ENCODE measurements around the gene SLC25A1.
A peak's percentile ranks its signal among the peaks of the same experiment; 100 is the strongest.

SLC25A1 gene

GRCh38 chr22:19220867-19221266 is 42.3 kb upstream of the SLC25A1 start:
- DNase-seq (ENCODE audit: insufficient read length, low spot score) (no peak), FAIRE-seq (no peak)
- TF ChIP-seq POLR2A (IDR thresholded peaks at IDR 0.05; ENCODE audit: low read depth, low read length) (no peak), POU2F2 (IDR thresholded peaks at IDR 0.05; ENCODE audit: low read depth, low read length) (no peak), TAF1 (IDR thresholded peaks at IDR 0.05; ENCODE audit: low read depth, low read length) (no peak), POLR2AphosphoS5 (IDR thresholded peaks at IDR 0.05; ENCODE audit: low read depth, low read length) (no peak), SPI1 (IDR thresholded peaks at IDR 0.05; ENCODE audit: low read depth, low read length) (no peak), PAX5 (IDR thresholded peaks at IDR 0.05; ENCODE audit: insufficient read depth, low read length, severe bottlenecking) (no peak)

GRCh38 chr22:19218541-19219233 is 40.2 kb upstream of the SLC25A1 start:
- no peak for DNase-seq (ENCODE audit: insufficient read length, low spot score)
- TF ChIP-seq SPI1 (IDR thresholded peaks at IDR 0.05; ENCODE audit: low read depth, low read length) = no peak
- TF ChIP-seq TAF1 (IDR thresholded peaks at IDR 0.05; ENCODE audit: low read depth, low read length) = no peak
- no peak for TF ChIP-seq PAX5 (IDR thresholded peaks at IDR 0.05; ENCODE audit: insufficient read depth, low read length, severe bottlenecking)
- no peak for TF ChIP-seq POLR2A (IDR thresholded peaks at IDR 0.05; ENCODE audit: low read depth, low read length)
- no peak for FAIRE-seq

- DNase-seq (ENCODE audit: insufficient read length, low spot score) (no peak), FAIRE-seq (no peak)
- TF ChIP-seq PAX5 (IDR thresholded peaks at IDR 0.05; ENCODE audit: insufficient read depth, low read length, severe bottlenecking) (no peak), POLR2A (IDR thresholded peaks at IDR 0.05; ENCODE audit: low read depth, low read length) (no peak), POLR2AphosphoS5 (IDR thresholded peaks at IDR 0.05; ENCODE audit: low read depth, low read length) (no peak), POU2F2 (IDR thresholded peaks at IDR 0.05; ENCODE audit: low read depth, low read length) (no peak), TAF1 (IDR thresholded peaks at IDR 0.05; ENCODE audit: low read depth, low read length) (no peak), SPI1 (IDR thresholded peaks at IDR 0.05; ENCODE audit: low read depth, low read length) (no peak)
Measured at GRCh38 chr22:19216579-19216978, 38.0 kb upstream of the SLC25A1 start.

- TF ChIP-seq SPI1 (IDR thresholded peaks at IDR 0.05; ENCODE audit: low read depth, low read length) (no peak), POLR2A (IDR thresholded peaks at IDR 0.05; ENCODE audit: low read depth, low read length) (no peak), POU2F2 (IDR thresholded peaks at IDR 0.05; ENCODE audit: low read depth, low read length) (no peak), PAX5 (IDR thresholded peaks at IDR 0.05; ENCODE audit: insufficient read depth, low read length, severe bottlenecking) (no peak), TAF1 (IDR thresholded peaks at IDR 0.05; ENCODE audit: low read depth, low read length) (no peak), POLR2AphosphoS5 (IDR thresholded peaks at IDR 0.05; ENCODE audit: low read depth, low read length) (no peak)
- no peak for DNase-seq (ENCODE audit: insufficient read length, low spot score)
- no peak for FAIRE-seq
Measured at GRCh38 chr22:19215360-19215759, 36.8 kb upstream of the SLC25A1 start.

DNA sequence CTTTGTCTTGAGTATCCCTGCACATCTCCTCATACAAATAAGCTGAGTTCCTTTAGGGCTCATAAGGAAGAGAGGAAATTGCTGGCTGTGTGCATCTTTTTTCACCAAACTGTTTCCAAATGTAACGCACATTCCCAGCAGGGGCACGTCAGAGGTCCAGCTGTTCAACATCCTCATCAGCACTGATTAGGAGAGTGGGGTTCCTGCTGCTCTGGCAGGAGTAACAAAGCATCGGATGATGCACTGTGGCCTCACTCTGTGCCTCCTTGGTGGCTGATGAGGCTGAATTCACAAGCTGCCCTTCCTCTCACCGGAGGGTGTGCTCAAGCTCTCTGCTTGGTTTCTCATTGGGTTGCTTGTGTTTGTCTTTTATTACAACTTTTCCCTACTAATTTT is 35.5 kb upstream of the SLC25A1 start:
- DNase-seq (ENCODE audit: insufficient read length, low spot score) (no peak), FAIRE-seq (no peak)
- TF ChIP-seq POLR2A (IDR thresholded peaks at IDR 0.05; ENCODE audit: low read depth, low read length) = no peak
- TF ChIP-seq PAX5 (IDR thresholded peaks at IDR 0.05; ENCODE audit: insufficient read depth, low read length, severe bottlenecking) = no peak
- no peak for TF ChIP-seq POU2F2 (IDR thresholded peaks at IDR 0.05; ENCODE audit: low read depth, low read length)
- no peak for TF ChIP-seq TAF1 (IDR thresholded peaks at IDR 0.05; ENCODE audit: low read depth, low read length)
- TF ChIP-seq POLR2AphosphoS5 (IDR thresholded peaks at IDR 0.05; ENCODE audit: low read depth, low read length) = no peak
- TF ChIP-seq SPI1 (IDR thresholded peaks at IDR 0.05; ENCODE audit: low read depth, low read length) = no peak

DNA sequence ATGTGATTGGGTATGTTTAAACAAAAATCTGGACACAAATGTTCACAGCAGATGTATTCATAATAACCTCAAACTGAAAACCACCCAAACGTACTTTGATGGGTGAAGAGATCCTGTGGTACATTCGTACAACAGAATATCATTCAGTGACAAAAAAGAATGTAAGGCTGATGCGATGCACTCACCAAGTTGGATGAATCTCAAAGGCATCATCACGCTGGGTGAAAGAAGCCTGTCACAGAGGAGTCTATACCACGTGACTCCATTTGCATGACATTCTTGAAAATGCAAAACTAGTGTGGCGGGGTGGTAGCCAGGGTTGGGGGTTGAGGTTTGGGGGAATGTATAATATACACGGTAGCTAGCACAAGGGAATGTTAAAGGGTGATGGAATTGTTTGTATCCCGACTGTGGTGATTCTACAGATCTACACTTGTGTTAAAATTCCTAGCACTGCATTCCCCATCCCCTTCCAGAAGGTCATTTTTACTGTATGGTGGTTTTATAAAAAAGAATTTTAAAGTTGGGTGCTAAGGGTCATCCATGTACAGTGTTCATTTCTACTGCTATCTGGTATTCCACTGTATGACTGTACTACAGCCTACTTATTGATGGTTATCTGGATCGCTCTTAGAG is 35.0 kb upstream of the SLC25A1 start:
- FAIRE-seq (no peak), DNase-seq (ENCODE audit: insufficient read length, low spot score) (no peak)
- TF ChIP-seq POLR2AphosphoS5 (IDR thresholded peaks at IDR 0.05; ENCODE audit: low read depth, low read length) (no peak), PAX5 (IDR thresholded peaks at IDR 0.05; ENCODE audit: insufficient read depth, low read length, severe bottlenecking) (no peak), TAF1 (IDR thresholded peaks at IDR 0.05; ENCODE audit: low read depth, low read length) (no peak), POLR2A (IDR thresholded peaks at IDR 0.05; ENCODE audit: low read depth, low read length) (no peak), POU2F2 (IDR thresholded peaks at IDR 0.05; ENCODE audit: low read depth, low read length) (0 out of 2 replicates have a peak, but pooled peaks have one; percentile 36)

DNA sequence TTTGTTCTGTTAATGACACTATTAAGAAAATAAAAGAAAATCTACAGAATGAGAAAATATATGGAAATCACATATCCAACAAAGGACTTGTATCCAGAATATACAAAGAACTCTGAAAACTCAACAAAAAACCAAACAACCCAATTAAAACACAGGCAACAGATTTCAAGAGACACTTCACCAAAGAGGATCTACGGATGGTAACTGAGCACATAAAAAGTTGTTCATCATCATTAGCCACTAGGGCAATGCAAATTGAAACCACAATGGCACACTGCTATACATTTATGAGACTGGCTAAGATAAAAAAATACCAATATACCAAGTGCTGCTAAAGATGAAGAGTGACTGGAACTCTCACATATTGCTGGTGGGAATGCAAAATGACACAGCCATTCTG is 34.5 kb upstream of the SLC25A1 start:
- DNase-seq (ENCODE audit: insufficient read length, low spot score) (no peak), FAIRE-seq (no peak)
- TF ChIP-seq POLR2A (IDR thresholded peaks at IDR 0.05; ENCODE audit: low read depth, low read length) (no peak), PAX5 (IDR thresholded peaks at IDR 0.05; ENCODE audit: insufficient read depth, low read length, severe bottlenecking) (no peak), SPI1 (IDR thresholded peaks at IDR 0.05; ENCODE audit: low read depth, low read length) (no peak), TAF1 (IDR thresholded peaks at IDR 0.05; ENCODE audit: low read depth, low read length) (no peak), POU2F2 (IDR thresholded peaks at IDR 0.05; ENCODE audit: low read depth, low read length) (no peak), POLR2AphosphoS5 (IDR thresholded peaks at IDR 0.05; ENCODE audit: low read depth, low read length) (no peak)

DNA sequence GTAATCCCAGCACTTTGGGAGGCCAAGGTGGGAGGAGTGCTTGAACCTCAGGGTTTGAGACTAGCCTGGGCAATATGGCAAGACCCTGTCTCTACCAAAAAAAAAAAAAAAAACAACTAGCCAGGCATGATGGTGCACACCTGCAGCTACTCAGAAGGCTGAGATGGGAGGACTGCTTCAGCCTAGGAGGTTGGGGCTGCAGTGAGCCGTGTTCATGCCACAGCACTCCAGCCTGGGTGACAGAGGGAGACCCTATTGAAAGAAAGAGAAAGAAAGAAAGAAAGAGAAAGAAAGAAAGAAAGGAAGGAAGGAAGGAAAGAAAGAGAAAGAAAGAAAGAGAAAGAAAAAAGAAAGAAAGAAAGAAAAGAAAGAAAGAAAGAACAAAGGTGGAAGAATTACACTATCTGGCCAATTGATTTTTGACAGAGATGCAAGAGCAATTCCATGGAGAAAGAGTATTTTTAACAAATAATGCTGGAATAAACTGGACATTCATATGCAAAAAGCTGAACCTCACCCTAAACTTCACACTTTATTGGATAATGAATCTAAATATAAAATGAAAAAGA is 33.9 kb upstream of the SLC25A1 start:
- FAIRE-seq (no peak), DNase-seq (ENCODE audit: insufficient read length, low spot score) (no peak)
- no peak for TF ChIP-seq POLR2AphosphoS5 (IDR thresholded peaks at IDR 0.05; ENCODE audit: low read depth, low read length)
- TF ChIP-seq POU2F2 (IDR thresholded peaks at IDR 0.05; ENCODE audit: low read depth, low read length) = no peak
- no peak for TF ChIP-seq PAX5 (IDR thresholded peaks at IDR 0.05; ENCODE audit: insufficient read depth, low read length, severe bottlenecking)
- TF ChIP-seq SPI1 (IDR thresholded peaks at IDR 0.05; ENCODE audit: low read depth, low read length) = no peak
- no peak for TF ChIP-seq TAF1 (IDR thresholded peaks at IDR 0.05; ENCODE audit: low read depth, low read length)
- no peak for TF ChIP-seq POLR2A (IDR thresholded peaks at IDR 0.05; ENCODE audit: low read depth, low read length)

GRCh38 chr22:19210188-19210587 is 31.7 kb upstream of the SLC25A1 start:
- DNase-seq (ENCODE audit: insufficient read length, low spot score) = no peak
- FAIRE-seq = no peak
- no peak for TF ChIP-seq POLR2AphosphoS5 (IDR thresholded peaks at IDR 0.05; ENCODE audit: low read depth, low read length)
- no peak for TF ChIP-seq PAX5 (IDR thresholded peaks at IDR 0.05; ENCODE audit: insufficient read depth, low read length, severe bottlenecking)
- TF ChIP-seq SPI1 (IDR thresholded peaks at IDR 0.05; ENCODE audit: low read depth, low read length) = no peak
- TF ChIP-seq TAF1 (IDR thresholded peaks at IDR 0.05; ENCODE audit: low read depth, low read length) = no peak
- no peak for TF ChIP-seq POU2F2 (IDR thresholded peaks at IDR 0.05; ENCODE audit: low read depth, low read length)
- no peak for TF ChIP-seq POLR2A (IDR thresholded peaks at IDR 0.05; ENCODE audit: low read depth, low read length)
